AG04449 (cell line): ENCODE results near the gene TNIP1.

ENCODE experiments used
- CTCF ChIA-PET: fragments of 350-600 bp; formaldehyde crosslinking; extraction: SDS; loops from one replicate; lab custom pipeline; 2021; ENCODE audit warnings: antibody characterized with exemption; lab: Yijun Ruan, JAX
- POLR2A ChIA-PET: fragments of 400-600, 350-600 bp; formaldehyde crosslinking; extraction: SDS; loops from one replicate; lab custom pipeline; 2020; ENCODE audit warnings: antibody characterized with exemption, inconsistent platforms; lab: Yijun Ruan, JAX
- DNase-seq: peaks from one replicate; pipeline ENCODE4 v3.0.0-alpha.2; 2010; ENCODE audit warnings: low read depth, low spot score
- H3K4me3 ChIP-seq: 2 replicates; pipeline ENCODE4 v1.5.1; 2011; ENCODE audit warnings: low read depth, mild to moderate bottlenecking, control low read depth, low read length
- CTCF ChIP-seq: IDR thresholded peaks from one replicate; pipeline ENCODE4 v1.5.1; 2011; ENCODE audit warnings: mild to moderate bottlenecking, moderate library complexity, low read length, control low read depth, inconsistent platforms; ENCODE audit not compliant: insufficient read depth; ENCODE audit errors: missing control alignments

TNIP1 gene

GRCh38 chr5:151097061-151097460 is 16.2 kb upstream of the TNIP1 start:
- ChIA-PET POLR2A (no interaction called here), CTCF (interaction anchor here (0.9 to 9.1 kb wide), 5 partner anchors 9 to 47 kb away, joined by 3 to 104 read pairs (median 7); no protein-coding TSS in a partner anchor)
- DNase-seq: no peak

GRCh38 chr5:151096001-151096373 is 15.2 kb upstream of the TNIP1 start:
- no peak for TF ChIP-seq CTCF
- H3K4me3 ChIP-seq: no peak overlapping the region
- POLR2A ChIA-PET: interaction anchor here (0.6 kb wide), 1 partner anchor 71 kb away, joined by 3 read pairs; no protein-coding TSS in a partner anchor
- CTCF ChIA-PET: interaction anchor here (1.1 to 9.1 kb wide), 3 partner anchors 19 to 46 kb away, joined by 5 to 104 read pairs (median 8); no protein-coding TSS in a partner anchor
- no peak for DNase-seq

More at GRCh38 chr5:151097061-151097460, 16.2 kb upstream of the TNIP1 start:
- no peak overlapping the region for H3K4me3 ChIP-seq
- no peak for TF ChIP-seq CTCF

GRCh38 chr5:151095341-151096000 is 14.6 kb upstream of the TNIP1 start:
- no peak for TF ChIP-seq CTCF
- no peak for DNase-seq
- POLR2A ChIA-PET: no interaction called here
- H3K4me3 ChIP-seq: no peak overlapping the region
- CTCF ChIA-PET: interaction anchor here (1.9 to 9.1 kb wide), 2 partner anchors 30 to 45 kb away, joined by 8 to 104 read pairs; no protein-coding TSS in a partner anchor

- no peak for DNase-seq
- POLR2A ChIA-PET: no interaction called here
- CTCF ChIA-PET: interaction anchor here (1.3 to 9.1 kb wide), 2 partner anchors 35 to 45 kb away, joined by 3 to 104 read pairs; no protein-coding TSS in a partner anchor
- no peak for TF ChIP-seq CTCF
- H3K4me3 ChIP-seq: no peak overlapping the region
Measured at GRCh38 chr5:151094852-151095245, 14.0 kb upstream of the TNIP1 start.

- no peak for TF ChIP-seq CTCF
- ChIA-PET POLR2A (interaction anchor here (0.7 to 2.0 kb wide), 5 partner anchors 13 to 46 kb away, joined by 3 to 11 read pairs (median 5); partner anchors contain the start of gene TNIP1), CTCF (interaction anchor here (1.3 to 9.1 kb wide), 6 partner anchors 11 to 46 kb away, joined by 3 to 104 read pairs (median 7); no protein-coding TSS in a partner anchor)
- DNase-seq: no peak
- H3K4me3 ChIP-seq: no peak overlapping the region
Measured at GRCh38 chr5:151094030-151094851, 13.4 kb upstream of the TNIP1 start.

GRCh38 chr5:151093476-151093889 is 12.6 kb upstream of the TNIP1 start:
- POLR2A ChIA-PET: interaction anchor here (0.7 to 2.0 kb wide), 6 partner anchors 12 to 45 kb away, joined by 3 to 11 read pairs (median 5); partner anchors contain the start of gene TNIP1
- TF ChIP-seq CTCF: no peak
- CTCF ChIA-PET: interaction anchor here (1.0 to 2.6 kb wide), 6 partner anchors 10 to 45 kb away, joined by 3 to 15 read pairs (median 5); partner anchors contain the start of gene TNIP1
- no peak overlapping the region for H3K4me3 ChIP-seq
- peak; percentile 91 for DNase-seq
